Stimulated activated CD8-positive, alpha-beta memory T cell treated with anti-CD3 and anti-CD28 coated beads, Interleukin-12 subunit alpha, Interleukin-12 subunit beta, amount 100 ng/mL, for 24 hours (primary cell): ENCODE data around the gene KIFC3.
"Not testable (repeated sequence)": the region's sequence is repeated elsewhere in the genome, so short reads cannot be mapped to it uniquely, and the experiment has no call there.

Source experiments
- DNase-seq: peaks from one replicate; pipeline ENCODE4 v3.0.0-alpha.2; 2020; ENCODE audit errors: extremely low read depth

KIFC3 gene

DNA sequence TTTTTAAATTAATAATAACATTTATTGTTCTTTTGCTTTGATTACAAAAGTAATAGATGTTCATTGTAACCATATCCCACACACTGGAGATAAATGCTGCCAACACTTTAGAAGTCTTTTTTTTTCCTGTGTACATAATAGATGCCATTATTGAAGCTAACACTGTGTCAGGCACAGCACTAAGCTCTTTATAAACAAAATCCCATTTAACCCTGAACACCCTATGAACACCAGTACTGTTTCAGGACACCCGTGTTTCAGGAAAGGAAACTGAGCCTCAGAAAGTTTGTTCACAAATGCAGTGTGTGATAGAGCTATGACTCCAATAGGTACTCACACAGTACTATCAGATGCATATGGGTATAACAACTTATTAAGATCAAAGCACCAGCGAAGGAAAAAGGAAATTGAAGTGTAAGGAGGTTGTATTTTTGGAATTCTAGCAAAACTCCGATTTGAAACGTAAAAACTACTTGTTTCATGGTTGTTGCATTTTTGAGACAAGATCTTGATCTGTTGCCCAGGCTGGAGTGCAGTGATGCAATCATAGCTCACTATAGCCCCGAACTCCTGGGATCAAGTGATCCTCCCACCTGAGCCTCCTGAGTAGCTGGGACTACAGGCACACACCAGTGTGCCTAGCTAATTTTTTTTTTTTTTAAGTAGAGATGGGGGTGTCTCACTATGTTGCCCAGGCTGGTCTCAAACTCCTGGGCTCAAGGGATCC, 2.0 kb upstream of the KIFC3 start:
- no peak for DNase-seq

DNA sequence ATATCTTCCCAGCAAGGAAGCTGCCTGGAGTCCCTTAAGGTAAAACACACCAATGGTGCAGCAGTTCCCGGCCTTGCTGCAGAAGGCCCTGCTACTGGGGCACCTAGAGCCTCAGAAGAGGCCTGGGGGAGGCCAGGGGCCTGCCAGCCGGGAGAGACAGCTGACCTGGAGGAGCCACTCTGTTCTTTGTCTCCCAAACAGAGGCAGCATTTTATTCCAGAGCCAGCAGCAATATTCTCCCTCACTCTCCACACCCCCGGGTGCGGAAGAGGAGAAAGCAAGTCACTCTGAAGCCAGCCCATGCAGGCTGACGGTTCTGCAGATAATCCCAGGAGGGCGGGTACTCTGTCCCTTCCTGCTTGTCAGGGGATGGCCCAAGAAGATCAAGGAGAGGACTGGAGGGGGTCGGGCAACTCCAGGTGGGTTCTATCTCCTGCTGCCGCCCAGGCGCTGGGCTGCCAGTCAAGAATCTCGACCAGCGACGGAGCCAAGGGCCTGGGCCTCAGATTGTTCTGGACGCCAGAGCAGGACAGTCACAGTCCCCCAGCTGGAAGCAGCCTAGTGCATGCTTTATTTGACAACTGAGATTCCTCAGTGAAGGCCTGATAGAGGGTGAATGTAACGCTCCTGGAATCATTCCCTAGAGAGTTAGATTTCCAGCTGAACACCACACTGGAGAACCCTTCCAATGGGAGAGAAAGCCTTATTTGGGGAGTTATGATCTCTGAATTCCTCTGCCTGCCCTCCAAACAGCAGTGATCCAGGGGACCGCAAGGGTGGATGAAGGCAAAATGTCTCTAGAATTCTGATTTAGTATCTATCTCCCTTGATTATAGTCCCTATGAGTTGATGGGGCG, 1.1 kb upstream of the KIFC3 start:
- no peak for DNase-seq

GRCh38 chr16:57801809-57802340, 416 bp downstream of the KIFC3 start:
- no peak for DNase-seq

DNA sequence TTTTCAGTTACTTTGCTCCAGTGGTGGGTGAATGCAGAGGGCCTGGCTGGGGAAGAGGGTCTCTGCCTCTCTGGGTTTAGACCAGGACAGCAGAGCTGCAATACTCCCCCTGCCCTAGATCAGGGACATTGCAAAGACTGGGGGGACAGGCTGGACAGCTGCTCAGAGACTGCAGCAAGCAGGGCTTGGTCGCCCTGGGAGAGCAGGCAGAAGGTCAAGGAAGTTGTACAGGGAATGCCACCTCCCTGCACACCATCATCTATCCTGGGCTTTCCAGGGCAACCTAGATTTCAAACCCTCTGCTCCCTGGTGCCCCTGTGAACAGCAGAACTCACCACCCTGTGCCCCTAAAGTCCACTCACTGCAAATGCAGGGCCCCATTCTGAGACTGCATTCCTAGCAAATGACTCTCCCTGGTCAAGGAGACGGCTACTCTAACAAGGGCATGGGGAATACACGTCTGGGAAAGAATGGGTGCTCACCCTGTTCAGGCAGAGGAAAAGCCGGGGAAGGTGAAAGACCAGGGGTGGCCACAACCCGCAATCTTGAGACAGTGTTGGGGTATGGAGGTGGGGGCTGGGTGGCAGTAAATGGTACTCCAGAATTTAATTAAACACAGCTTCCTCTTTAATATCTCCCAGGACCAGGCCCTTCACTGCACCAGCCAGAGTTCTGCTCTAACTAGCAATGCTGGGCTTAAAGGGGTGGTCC, 1.0 kb downstream of the KIFC3 start:
- no peak for DNase-seq

DNA sequence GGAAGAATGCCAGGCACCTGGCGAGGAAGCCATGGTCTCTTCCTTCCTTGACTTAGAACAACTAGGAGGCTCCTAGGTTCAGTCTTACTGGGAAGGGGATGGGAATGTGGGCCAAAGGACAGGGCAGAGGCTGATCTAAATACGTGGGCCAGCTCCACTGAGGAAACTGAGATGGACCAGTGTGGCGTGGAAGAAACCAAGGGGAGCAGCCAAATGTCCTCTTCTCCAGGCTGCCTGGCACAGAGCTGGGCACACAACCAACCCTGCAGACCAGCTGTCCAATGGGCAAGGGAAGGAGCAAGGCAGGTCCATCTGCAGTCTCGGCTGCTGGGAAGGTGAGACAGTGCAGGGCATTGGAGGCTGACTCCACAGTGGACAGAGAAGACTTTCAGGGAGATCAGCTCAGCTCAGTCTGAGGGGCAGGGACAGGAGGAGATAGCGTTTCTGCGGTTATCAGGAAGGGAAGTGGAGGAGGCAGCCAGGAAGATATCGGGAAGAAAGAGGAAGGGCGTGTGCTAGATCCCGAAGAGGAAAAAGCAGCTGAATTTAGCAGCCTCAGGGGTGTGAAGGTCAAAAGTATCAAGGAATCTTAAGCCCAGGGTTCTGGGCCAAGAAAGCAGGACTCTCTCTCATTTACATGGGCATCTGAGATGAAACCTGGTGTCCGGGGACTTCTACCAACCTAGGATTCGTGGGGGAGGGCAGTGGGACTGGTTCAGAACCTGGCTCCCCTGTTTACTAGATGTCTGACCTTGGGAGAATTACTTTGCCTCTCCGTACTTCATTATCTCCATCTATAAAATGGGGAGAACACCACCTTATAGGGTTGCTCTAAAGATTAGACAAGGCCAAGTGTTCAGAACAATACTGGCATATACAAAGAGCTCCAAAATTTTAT, 1.8 kb downstream of the KIFC3 start:
- no peak for DNase-seq

GRCh38 chr16:57799600-57800199, 2.6 kb downstream of the KIFC3 start:
- no peak for DNase-seq

DNA sequence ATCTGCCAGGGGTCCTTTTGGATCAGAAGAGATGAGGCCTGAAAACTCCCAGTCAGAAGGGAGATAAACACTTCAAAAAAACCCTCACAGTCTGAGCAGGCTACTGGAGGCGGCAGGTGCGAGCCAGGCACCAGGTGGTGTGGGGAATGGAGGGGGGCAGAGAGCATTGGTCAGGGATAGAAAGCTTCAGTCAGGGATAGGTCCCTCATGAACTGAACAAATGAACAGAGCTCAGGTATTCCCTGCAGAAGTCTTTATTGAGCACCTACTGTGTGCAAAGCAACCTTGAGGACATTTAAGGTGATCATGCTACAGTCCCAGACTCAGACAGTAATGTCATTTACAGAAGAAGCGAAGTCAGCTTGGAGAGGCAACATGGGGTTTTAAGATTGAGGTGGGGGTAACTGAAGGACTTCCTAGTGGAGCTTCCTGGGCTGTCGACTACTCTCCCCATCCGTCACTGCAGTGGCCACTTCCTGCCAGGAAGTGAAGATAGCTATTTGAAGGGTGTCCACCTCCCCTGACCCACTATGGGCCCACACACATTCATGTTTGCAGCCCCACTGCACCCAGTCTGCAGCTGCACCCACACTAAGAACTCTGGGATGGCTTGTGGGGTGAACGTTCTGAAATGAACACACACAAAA, 3.2 kb downstream of the KIFC3 start:
- DNase-seq = no peak

DNA sequence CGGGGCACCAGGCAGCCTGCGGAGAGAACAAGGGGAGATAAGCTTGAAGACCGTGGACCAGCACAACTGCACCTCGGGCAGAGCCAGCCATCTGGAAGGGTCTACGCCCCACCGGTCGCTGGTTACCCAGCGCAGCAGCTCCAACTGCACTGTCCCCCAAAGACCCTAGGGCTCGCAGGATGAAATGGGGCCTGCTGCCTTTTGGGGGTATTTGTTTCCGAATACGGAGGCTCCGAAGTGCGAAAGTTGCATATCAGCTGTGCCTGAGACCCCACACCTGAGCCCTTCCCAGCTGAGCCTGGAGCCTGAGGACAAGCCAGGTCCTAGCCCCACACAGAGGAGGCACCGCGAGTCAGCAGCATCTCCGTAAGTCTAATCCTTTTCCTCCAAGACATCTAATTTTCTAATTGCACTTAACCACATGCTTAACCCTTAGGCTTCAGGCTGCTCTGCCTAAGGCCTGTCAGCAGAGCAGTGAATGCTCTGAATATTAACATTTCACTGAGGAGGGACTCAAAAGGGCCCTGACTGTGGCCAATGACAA, 4.0 kb downstream of the KIFC3 start:
- no peak for DNase-seq

GRCh38 chr16:57797526-57798266, 4.6 kb downstream of the KIFC3 start:
- DNase-seq = no peak

- DNase-seq = no peak
Observed at GRCh38 chr16:57797216-57797525, 5.1 kb downstream of the KIFC3 start.

- DNase-seq = not testable (repeated sequence)
Observed at GRCh38 chr16:57796014-57796413, 6.3 kb downstream of the KIFC3 start.

DNA sequence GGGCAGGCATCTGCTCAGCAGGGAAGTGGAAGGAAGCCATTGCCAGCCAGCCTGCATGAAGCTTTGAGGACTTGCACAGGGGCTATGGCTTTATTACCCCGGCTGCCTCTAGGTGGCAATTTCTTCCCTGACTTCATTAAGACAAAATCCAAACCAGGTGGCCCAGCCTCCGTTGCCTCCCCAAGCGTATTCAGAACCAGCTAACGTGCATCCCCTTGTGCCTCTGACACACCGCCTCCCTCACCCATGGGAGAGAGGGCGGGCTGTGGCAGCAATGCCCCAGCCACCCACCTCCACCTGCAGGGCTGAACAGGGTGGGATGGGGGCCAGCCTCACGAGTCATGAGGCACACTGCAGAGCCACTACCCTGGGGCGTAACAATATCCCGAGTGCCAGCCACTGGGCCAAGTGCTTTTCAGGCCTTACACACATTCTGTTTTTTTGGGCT, 6.8 kb downstream of the KIFC3 start:
- no peak for DNase-seq

- DNase-seq = no peak
Observed at GRCh38 chr16:57794849-57795430, 7.4 kb downstream of the KIFC3 start.

GRCh38 chr16:57791893-57792461, 10.3 kb downstream of the KIFC3 start:
- no peak for DNase-seq

DNA sequence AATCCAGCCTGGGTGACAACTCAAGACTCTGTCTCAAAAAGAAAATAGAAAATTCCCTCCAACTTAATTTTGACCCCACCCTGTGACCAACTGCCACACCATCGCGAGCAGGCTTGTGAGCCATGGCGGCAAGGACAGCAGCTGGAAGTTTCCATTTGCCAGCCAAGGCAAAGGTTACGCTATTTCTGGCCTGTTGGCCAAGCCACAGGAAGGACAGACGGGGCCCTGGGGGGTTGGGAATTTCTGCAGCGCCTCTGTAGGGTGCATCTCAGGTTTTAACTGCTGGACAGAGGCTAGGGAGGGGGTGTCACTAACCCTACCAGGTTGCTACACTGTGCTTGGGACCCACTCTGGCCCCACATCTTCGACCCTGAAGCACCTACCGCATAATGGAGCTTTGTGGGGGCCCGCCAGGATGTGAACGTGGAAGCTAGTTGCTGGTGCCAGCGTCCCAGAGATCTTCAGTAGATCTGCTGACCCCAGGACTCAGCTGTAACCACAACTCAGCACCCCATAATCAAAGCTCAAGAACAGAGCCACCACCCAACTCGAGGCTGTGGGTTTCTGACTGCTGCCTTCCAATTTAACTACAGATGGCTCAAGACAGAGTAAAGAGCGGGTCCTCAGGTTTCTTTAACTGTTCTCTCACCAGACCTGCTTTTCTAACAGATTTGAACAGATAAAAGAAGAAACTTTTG, 10.9 kb downstream of the KIFC3 start:
- DNase-seq = no peak

- DNase-seq = no peak
Observed at GRCh38 chr16:57788951-57789350, 13.3 kb downstream of the KIFC3 start.

DNA sequence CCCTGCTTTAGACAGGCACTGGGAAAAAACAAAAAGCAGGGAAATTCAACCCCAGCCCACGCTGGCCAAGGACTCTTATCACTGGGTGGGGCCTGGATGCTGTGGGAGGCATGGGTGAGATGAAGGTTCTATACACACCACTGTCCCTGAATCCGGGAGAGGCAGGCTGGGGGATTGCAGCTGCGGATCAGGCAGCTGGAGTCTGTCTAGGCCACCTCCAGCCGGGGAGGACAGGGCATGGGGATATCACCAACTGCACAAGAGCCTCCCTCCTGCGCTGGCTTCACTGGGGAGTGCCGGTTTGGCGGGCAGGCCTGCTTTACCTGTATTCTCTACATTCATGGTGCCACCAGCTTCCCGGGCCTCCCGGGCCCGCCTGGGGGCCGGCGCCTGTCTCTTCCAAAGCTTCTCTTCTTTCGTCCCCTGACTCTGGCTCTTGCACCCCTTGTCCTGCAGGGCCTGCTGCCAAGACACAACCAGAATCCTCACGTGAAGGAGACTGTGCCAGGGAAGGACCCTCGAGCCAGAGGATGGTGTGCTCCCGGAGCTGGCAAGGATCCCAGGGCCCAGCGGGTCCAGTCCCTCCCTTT, 13.9 kb downstream of the KIFC3 start:
- DNase-seq = no peak

DNA sequence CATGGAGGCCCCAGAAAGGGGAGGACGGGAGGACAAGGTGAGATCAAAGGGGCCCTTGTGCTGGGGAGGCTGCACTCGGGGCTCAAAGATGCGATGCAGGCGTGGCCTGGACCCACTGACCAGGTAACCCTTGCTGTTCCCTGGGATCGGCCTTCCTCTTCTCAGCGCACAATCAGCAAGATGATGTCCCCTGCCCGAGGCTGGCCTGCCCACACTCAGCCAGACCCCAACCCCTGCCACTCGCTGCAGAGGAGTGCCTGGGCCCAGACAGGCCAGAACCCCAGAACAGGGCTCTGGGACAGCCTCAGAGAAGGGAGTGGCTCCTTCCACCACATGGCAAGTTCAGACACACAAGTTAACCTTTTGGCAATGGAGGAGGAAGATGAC, 14.8 kb downstream of the KIFC3 start:
- DNase-seq = no peak
